PFSK-1 (cell line): Measurements from ENCODE around the gene ZNF598.

ENCODE experiments used
- FOXP2 ChIP-seq: optimal IDR thresholded peaks from 2 replicates; pipeline ENCODE3; 2011; ENCODE audit warnings: borderline replicate concordance, control low read depth, inconsistent platforms; ENCODE audit not compliant: insufficient read depth; ENCODE audit errors: extremely low read length, extremely low read depth
- POLR2AphosphoS5 ChIP-seq: IDR thresholded peaks from 2 replicates; pipeline ENCODE4 v1.6.1; 2012; ENCODE audit warnings: low read depth, mild to moderate bottlenecking, control low read depth, low read length, moderate library complexity
- REST ChIP-seq, 2 experiments: IDR thresholded peaks; 2 replicates each; pipeline versions ENCODE4 v1.6.1 to v1.8.0; 2011 to 2012; ENCODE audit warnings: low read depth in 2 of 2, low read length in 2 of 2, control low read depth in 1 of 2, inconsistent platforms in 1 of 2, mild to moderate bottlenecking in 1 of 2, moderate library complexity in 1 of 2; ENCODE audit not compliant: insufficient read depth in 1 of 2

- TF ChIP-seq POLR2AphosphoS5, result no peak
- no peak for TF ChIP-seq REST (IDR thresholded peaks at IDR 0.05; ENCODE audit: insufficient read depth in 1 of 2, low read depth in 2 of 2, low read length in 2 of 2)
- no peak for TF ChIP-seq FOXP2
These were observed 28.2 kb downstream of the ZNF598 start, which contains the start of gene NOXO1 for GRCh38 chr16:1981398-1981836.
